GM12872 (cell line): ENCODE results near the gene BCAS3.

ENCODE experiments used
- CTCF ChIP-seq: IDR thresholded peaks from 3 replicates; pipeline ENCODE4 v1.5.1; 2011; ENCODE audit warnings: low read depth, mild to moderate bottlenecking, low read length, moderate library complexity; ENCODE audit not compliant: insufficient read depth

Gene BCAS3

GRCh38 chr17:61185385-61185784, 507.7 kb downstream of the BCAS3 start:
- no peak for TF ChIP-seq CTCF

GRCh38 chr17:61187038-61187437, 509.4 kb downstream of the BCAS3 start:
- TF ChIP-seq CTCF = no peak

DNA sequence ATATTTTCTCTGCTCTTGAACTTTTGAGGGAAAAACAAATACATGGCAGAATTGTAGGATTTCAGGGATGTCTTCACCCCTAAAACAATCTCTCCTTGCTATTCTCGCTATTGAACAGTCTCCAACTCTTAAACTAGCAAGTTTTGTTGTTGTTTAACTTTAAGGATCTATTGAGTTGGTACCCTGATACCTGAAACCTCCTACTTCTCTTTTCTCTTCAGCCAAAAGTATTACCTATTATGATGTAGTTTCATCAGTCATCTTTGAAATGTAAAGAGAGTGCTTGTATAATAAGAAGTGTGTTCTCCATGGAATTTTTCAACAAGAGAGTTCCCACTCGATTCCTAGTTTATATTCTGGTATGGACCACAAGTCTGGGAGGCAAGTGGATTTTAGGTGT, 510.4 kb downstream of the BCAS3 start:
- TF ChIP-seq CTCF = no peak

- TF ChIP-seq CTCF = no peak
Measured at GRCh38 chr17:61189968-61190367, 512.3 kb downstream of the BCAS3 start.

DNA sequence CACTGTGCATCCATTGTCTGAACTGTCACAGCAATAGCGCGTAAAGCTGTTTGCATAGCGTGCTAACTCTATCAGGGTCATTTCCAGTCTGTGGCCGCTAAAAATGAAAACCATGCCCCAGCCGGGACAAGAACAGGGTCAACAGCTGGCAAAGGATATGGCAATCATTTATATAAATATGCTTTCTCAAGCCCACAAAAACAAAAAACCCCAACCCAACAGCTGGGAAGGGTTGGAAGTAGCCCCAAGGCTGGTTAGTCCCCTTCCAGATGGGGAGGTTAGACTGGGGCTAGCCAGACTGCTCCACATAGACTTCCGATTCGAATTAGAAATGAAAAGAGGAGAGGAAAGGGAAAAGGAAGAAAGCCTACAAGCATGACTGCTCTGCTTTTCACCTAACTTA, 518.7 kb downstream of the BCAS3 start:
- TF ChIP-seq CTCF = no peak

GRCh38 chr17:61196799-61197198, 519.1 kb downstream of the BCAS3 start:
- no peak for TF ChIP-seq CTCF

DNA sequence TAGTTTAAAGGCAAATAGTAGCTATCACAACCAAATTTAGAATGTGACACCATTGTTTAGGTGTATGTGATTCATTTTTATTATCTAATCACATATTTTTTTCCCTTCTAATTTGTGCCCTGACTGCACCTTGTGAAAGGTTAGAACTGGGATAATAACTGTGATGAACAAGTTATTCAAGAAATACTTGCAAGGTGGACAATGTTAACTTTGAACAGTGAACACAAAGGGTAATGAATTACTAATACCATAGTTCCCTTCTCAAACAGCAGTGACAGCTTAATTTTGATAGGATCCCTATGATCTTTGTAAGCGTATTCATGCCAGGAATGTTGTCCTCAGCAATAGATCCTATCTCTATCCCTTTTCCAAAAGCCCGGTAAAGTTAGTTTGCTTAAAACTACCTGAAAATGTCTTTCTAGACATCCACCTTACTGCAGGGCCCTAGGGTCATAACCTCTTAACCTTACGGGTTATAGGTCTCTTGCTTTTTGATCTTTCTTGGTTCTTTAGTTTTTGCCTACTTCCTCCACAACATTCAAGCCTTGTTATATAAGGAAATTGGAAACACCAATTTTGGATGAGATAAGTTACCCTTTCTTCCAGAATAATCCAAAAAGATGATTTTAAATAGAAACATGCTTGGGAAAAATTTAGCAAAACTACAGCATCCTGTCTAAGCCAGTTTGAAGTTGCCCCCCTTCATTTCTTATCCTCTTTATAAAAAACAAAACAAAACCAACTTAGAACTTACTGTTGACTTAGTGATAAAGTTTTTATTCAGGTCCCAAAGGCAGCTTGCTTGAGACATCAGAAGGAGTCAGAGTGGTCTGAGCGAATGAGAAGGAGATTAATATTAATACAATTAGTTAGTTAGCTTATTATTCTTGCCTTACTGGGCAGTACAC, 522.0 kb downstream of the BCAS3 start:
- TF ChIP-seq CTCF = no peak

GRCh38 chr17:61200339-61200715, 522.7 kb downstream of the BCAS3 start:
- no peak for TF ChIP-seq CTCF
